NB4 (cell line): Measurements from ENCODE around the gene PCSK2.

Experiments
- MAX ChIP-seq: IDR thresholded peaks from 2 replicates; pipeline ENCODE4 v1.6.1; 2011; ENCODE audit warnings: low read depth, low read length
- POLR2A ChIP-seq: IDR thresholded peaks from 2 replicates; pipeline ENCODE4 v1.6.1; 2011; ENCODE audit warnings: mild to moderate bottlenecking; ENCODE audit not compliant: insufficient read length; ENCODE audit errors: extremely low read depth

- TF ChIP-seq MAX (no peak), POLR2A (no peak)
These were observed 36.7 kb upstream of the PCSK2 start for GRCh38 chr20:17189976-17190695.
